Right ventricle myocardium superior (tissue), 1 donor: Measurements from ENCODE around the gene FLT1. TPM values are rescaled to one million over a fixed set of nuclear protein-coding genes. Genes with fewer than 3 reads are reported as not detected.

Experiments
- ATAC-seq: fragments of 200-7000 bp; cut with Tn5 transposase; one replicate; pipeline ENCODE4 v1.9.1; 2020; ENCODE audit warnings: mild to moderate bottlenecking; ENCODE audit not compliant: poor library complexity
- DNase-seq: peaks from one replicate; pipeline ENCODE4 v3.0.0-alpha.2; 2020
- intact Hi-C: fragments of 100-400 bp; cut with DNase I; formaldehyde crosslinking; loops from one replicate; pipeline ENCODE4 v1.11.2; 2022
- total RNA-seq: library from RNA; stranded (reverse); fragmentation: NEBNext Ultra II Directional; extraction: Animal tissue kit (Norgen Biotek cat#: 25700); gene quantifications from one replicate; pipeline ENCODE4 v1.2.1, GENCODE V29; 2021
- donor health status: DM: no; HTN: yes; CAD: no; lungs with severe emphysema.

Gene FLT1
- total RNA-seq, 1 donor from 2014 or later = 42.0 TPM

DNA sequence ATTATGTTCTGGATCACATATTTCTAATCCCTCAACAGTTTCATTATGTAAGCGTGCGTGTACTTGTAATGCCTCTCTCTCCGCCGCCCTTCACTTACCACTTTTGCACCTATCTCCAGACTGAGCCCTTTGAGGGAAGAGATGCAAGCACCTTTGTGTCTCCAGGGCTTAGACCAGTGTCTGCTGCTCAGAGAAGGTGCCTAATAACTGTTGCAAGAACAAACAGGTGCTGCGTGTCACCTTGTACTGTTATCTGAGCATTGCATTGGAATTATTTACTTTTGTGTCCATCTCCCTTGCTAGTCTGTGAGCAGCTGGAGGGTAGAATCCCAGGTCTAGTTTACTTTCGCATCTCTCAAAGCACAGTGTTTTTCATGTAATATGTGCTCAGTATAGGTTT is 156.2 kb downstream of the FLT1 start:
- ATAC-seq = no peak
- DNase-seq = no peak
- intact Hi-C loops = no loop called here

DNA sequence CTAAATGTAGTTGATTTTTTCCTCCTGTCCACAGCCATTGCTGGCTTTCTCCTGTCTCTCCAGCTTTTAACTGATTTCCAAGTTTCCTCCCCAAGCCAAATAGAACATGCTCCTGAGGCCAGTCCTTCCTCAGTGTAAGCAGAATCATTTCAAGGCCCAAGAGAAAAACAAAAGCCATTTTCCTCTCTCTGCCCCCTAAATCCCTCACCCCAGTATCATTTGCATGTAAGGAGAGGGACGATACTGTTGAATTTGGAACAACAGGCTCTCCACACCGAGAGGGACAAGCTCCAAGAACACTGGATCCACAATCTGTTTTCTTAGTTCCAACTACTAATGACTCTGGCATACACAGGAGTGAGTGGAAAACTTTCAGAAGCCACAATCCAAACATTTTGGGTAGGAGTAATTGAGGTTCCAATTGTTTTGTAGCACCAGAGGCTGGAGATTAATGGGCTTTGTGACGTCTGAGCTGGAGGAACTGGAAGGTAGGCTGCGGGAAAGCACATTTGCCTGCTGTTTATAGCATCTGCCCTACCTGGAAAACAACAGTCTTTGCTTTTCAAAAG is 156.8 kb downstream of the FLT1 start:
- ATAC-seq (peak; percentile 22), DNase-seq (no peak)
- intact Hi-C loops = no loop called here

DNA sequence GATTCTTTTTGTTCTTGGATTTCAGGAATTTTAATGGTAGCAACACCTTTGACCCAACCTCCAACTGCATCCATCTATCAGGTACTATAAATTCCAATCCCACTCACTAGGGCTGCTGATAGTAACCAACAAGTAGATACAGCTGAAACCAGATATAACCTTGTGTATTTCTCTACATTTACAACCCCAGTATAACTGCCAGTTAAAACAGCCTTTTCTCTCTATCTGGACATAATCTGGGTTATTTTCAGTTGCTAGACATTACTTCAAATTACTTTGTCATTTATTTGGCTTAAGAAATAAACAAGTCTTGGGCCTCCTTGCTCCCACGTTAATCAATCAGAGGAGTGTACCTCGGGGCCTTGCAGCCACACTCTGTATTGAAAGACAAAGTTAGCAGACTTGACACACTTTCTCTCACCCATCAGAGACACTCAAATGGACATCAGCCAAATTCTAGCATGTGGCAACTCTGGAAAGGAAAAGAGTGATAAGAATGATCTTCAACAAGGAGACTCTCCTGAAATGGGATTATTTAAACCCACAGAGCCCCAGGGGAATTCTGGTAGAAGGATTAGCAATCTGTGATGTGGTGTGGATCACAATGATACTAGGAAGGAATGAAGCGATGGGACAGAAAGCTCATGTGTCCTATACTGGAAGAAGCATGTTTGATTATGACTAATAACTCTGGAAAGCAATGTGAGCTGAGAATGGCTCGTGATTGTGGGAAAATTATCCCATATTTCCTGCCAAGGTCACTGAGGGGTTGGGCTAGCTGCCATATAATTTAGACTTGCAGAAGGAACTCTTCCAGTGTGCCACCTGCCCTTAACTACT is 157.5 kb downstream of the FLT1 start:
- DNase-seq = no peak
- peak; percentile 55 for ATAC-seq
- intact Hi-C loops = no loop called here

DNA sequence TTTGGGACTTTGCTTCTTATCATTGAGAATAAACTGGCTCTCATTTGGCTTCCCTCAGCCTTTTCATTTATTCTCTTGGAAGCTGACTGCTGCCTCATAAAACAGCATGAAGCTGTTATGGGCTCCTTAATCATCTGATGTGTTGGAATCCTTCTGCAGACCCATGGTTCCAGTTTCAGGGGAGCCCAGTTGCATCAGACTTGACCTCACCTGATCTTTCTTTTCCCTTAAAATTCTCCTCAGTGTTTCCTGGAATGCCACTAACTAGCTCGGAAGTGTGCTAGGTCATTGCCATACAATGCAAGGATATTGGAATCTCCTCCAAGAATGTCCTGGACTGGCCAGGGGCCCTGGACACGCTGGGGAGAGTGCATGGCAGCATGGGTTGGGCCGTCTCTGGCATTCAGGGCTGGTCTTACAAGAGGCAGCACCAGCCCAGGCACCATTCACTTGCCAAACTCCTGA is 158.7 kb downstream of the FLT1 start:
- intact Hi-C loops = no loop called here
- ATAC-seq (peak; percentile 25), DNase-seq (peak; percentile 55)

DNA sequence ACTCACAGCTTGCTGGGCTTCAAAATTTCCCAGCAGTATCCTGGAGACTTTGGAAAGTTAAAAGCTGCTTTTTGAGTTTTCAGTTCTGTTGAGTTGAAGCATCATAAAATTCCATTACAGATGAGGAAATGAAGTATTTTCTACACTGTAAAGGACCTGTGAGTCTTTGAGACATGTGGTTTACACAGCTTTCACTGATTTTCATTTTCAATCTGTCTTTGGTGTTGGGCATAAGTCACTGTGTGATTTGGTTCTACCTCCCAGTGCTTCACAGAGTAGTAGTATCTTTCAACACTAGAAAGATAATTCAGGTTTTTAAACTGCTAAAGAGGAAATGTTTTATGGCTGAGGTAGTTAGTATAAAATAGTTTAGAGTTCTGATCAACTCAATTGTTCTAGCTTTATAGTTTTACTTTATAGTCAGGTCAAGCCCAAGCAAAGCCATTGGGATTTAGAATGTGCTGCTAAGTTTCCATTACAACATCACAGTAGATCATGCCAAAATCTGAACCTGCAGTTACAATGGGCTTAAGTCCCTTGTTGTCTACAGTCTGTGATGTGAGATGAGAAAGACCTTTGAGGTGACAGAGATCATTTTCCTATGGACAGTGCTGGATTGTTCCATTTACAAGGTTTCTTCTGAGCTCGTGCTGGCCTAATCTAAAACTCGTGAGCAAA is 161.6 kb downstream of the FLT1 start:
- DNase-seq (no peak), ATAC-seq (no peak)
- intact Hi-C loops = no loop called here

DNA sequence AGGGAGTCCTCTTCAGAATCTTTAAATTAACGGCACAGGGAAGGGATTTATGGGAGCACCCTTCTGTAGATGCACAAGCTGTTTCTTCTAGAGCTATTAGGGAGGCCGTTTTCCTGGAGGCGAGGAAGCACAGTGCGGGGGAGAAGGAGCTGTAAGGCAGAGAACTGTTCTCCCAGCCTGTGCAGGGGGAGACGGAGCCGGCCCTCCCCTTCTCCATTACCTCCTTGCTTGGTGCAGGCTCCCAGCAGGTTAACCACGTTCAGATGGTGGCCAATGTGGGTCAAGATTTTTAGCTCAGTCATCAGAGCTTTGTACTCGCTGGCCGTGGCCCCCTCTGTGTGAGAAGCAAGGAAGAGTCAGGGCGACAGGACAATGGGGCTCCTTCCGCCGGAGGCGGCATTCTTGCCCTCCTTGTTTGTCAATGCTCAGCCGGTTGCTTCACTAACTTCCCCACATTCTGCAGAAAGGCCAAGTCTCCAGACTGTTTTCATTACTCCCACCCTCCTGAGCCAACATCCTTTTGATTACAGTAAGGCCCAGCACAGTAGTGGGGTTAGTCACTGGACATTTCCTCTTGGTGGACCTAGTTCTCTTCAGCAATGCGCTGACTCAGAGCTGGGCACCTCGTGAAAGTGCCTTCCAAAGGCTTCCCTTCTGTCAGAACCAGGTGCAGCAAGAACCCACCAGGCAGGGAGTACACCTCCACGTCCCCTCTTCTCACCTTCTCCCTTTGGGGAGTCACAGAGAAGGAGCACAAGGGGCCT is 165.4 kb downstream of the FLT1 start:
- intact Hi-C loops = loop anchor here (10.0 kb wide), 1 partner anchor 465 kb away; no protein-coding TSS in a partner anchor
- no peak for DNase-seq
- peak; percentile 15 for ATAC-seq

DNA sequence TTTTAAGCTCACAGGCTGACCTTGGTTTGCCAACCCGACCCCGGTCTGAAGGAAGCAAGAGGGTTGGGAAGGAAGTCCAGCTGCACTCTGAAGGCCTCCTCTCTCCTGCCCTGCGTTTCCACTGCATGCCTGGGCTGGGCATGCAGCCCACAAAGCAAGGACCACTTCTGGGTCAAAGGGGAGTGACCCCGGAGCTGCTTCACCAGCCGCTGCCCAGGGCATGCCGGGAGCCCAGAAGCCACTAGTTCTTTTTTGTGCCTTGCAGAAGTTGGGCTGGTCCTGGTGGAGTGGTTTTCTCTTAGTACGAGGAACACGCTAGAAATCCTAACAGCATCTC is 166.7 kb downstream of the FLT1 start:
- ATAC-seq (no peak), DNase-seq (no peak)
- intact Hi-C loops = loop anchor here (10.0 kb wide), 1 partner anchor 467 kb away; no protein-coding TSS in a partner anchor

DNA sequence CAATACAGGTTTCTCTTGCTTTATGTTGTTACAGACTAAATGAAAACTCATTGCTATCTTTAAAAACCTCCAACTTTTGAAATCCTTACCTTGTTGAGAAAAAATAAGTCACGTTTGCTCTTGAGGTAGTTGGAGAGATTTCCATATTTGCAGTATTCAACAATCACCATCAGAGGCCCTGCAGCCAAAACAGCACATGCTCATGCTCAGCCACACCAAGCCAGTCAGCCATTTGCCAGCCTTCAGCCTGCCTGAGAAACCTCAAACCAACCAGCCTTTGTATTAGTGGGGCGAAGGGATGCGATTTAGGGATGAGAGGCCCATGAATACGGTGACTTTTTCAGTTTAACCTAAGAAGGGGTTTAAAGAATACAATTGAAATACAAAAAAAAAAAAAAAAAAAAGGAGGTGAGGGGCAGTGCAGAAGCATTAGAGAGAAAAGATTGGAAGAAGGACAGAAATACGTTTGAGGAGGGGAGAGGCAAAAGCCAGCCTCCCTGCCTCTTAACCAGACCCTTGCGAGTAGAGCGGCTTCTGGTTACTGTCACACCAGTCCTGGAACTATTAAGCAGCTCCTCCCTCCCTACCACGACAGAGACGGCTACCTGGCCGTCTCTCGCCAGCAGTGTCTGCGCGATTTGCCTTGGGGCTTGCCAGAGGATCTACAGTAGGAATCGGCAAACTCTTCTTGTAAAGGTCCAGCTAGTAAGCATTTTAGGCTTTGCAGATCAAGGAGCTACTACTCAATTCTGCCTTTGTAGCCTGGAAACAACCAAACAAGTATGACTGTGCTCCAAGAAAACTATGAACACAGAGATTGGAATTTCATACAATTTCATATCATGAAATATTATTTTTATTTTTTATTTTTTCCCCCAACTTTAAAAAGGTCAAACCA is 167.3 kb downstream of the FLT1 start:
- no peak for ATAC-seq
- no peak for DNase-seq
- intact Hi-C loops = loop anchor here (10.0 kb wide), 1 partner anchor 467 kb away; no protein-coding TSS in a partner anchor

DNA sequence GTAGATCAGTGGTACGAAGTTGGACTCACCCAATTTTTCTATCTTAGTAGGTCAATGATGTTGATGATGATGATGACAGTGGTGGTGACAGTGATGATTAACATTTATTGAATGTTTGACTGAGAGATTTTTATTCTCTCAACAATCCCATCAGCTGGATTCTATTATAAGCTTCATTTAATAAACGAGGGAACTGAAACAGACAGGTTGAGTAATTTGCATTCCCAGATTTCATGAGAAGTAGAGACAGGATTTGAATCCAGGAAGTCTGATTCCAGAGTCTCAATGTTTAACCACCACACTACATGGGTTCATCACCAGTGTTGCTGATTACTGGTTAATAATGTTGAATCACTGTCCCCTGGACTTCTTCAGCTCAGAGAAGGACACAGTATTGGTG is 168.9 kb downstream of the FLT1 start:
- DNase-seq (no peak), ATAC-seq (no peak)
- intact Hi-C loops = loop anchor here (10.0 kb wide), 1 partner anchor 469 kb away; no protein-coding TSS in a partner anchor

DNA sequence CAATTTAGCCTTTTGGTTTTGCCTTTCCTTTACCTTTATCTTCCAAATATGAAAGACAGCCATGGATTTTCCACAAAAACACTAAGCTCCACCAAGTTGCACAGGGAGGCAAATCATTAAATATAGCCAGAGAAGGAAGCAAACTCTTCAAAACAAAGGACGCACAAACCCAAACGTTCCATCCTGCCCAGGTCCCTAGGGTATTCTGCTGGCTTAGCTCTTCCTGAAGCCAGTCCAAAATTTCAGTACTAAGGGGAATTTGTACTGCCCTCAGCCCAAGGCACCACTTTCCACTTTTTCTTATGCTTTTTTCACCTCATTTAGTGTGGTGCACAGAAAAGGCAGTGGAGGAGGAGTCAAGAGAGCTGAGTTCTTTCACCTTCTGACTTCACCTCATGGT is 169.9 kb downstream of the FLT1 start:
- intact Hi-C loops = loop anchor here (2.0 to 10.0 kb wide), 2 partner anchors 312 to 470 kb away; no protein-coding TSS in a partner anchor
- peak; percentile 36 for ATAC-seq
- DNase-seq = no peak

DNA sequence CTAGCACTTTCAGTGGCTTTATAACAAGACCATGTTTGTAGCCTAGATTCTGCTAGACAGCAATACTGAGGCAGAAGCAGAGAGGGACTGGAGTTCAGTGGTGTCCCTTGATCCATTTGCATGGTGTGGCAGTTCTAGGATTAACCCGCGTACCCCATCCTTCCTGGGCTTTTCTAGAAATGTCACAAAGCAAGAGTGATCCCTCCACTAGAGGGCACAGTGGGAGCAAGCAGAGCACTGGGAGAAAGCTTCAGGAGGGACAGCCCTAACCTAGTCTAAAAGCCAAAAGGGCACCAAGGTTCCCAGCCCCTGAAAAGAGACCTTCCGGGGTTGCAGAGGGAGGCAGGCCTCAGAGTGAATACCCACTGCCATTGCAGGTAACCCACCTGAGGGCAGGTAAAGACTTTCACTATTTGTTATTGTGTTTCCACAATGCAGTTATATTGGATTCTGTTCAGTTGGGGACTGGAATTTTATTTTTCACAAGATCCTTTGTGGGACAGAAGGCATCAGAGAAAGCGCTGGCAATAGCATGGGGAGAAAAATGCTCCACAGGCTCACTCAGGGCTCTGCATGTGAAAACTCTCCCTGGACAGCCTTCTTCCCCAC is 170.6 kb downstream of the FLT1 start:
- no peak for DNase-seq
- peak; percentile 87 for ATAC-seq

DNA sequence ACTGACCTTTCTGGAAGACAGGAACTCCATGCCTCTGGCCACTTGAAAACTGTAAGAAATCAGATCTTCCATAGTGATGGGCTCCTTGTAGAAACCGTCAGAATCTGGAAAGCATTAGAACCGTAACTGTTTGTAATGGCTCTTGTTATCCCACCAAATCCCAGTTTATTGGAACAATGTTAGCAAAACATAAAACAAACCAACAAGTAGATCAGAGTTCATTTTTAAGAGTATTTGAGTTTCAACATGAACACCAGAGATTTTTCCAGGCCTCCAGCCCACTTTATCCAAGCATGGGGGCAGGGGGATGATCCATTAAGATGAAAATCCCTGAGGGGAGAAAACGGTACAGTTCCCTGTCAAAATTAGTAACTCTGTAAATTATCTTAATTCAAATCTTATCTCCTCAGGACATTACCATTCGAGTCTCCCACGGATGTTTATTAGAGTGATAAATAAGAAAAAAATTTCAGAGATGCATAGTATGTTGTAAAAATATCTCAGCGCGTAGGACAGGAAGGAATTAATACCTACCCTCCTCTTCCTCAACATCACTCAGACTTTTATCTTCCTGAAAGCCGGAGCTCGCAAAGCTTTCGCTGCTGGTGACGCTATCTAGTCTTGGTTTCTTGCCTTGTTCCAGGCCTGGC is 172.5 kb downstream of the FLT1 start:
- DNase-seq (no peak), ATAC-seq (no peak)
- intact Hi-C loops = loop anchor here (10.0 kb wide), 1 partner anchor 472 kb away; no protein-coding TSS in a partner anchor

More for the DNA sequence above, 170.6 kb downstream of the FLT1 start:
- intact Hi-C loops = loop anchor here (2.0 to 10.0 kb wide), 2 partner anchors 313 to 471 kb away; no protein-coding TSS in a partner anchor

DNA sequence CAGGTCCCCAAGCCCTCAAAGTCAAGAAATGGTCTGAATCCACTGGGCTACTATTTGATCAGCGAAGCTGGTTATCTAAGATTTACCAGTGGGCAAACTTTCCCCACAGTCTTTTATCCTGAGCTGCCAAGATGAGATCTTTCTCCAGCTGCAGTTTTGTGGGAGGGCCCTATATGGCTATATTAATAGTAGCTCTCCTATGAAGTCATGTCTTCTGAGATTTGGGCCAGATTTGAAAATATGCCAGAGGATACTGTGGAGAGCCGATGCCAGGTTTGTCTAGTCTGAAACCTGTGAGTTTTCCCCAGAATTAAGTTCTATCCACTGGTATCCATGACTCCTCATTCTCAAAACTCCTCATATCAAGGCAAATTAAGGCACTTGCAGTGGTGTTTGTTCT is 173.2 kb downstream of the FLT1 start:
- DNase-seq (no peak), ATAC-seq (no peak)
- intact Hi-C loops = loop anchor here (10.0 kb wide), 1 partner anchor 473 kb away; no protein-coding TSS in a partner anchor

DNA sequence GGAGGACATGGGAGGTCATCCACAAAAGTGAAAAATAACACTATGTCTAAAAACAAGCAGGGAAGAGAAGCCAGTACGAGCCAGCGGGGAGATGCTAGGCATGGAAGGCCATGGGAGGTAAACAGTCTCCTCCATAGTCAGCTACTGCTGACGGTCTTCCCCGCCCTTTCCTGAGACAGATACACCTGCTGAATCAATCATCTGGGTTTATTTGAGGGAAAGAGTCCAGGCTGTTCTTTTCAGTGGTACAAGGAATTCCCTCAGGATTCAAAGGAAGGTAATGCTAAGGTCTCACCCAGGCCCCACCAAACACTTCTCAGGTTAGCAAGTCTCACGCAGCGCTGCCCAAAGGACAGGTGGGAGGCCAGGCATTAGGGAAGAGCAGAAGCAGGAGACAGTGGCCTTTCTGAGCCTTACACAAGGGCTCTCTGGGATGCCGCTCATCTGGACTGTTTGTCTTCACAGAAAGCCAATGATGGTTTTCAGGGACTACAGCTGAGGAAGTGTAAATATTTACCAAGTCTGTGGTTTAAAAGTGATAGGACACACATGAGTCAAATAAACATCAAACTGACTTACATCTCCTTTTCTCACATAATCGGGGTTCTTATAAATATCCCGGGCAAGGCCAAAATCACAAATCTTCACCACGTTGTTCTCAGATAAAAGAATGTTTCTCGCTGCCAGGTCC is 173.9 kb downstream of the FLT1 start:
- intact Hi-C loops = loop anchor here (10.0 kb wide), 1 partner anchor 474 kb away; no protein-coding TSS in a partner anchor
- no peak for DNase-seq
- no peak for ATAC-seq

DNA sequence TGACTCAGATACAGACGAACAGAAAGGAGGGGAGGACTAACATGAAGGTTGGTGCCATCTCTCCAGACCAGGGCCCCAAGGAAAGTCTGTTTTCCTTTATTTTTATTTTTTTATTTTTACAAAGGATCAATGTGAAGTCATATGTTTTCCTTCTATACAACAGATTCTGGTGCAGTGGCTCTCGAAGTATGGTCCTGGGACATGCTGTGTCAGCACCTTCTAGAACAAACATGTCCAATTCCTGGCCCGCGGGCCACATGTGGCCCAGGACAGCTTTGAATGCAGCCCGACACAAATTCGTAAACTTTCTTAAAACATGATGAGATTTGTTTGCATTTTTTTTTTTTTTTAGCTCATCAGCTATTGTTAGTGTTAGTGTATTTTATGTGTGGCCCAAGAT is 174.7 kb downstream of the FLT1 start:
- no peak for ATAC-seq
- intact Hi-C loops = loop anchor here (10.0 kb wide), 1 partner anchor 475 kb away; no protein-coding TSS in a partner anchor
- DNase-seq = no peak

DNA sequence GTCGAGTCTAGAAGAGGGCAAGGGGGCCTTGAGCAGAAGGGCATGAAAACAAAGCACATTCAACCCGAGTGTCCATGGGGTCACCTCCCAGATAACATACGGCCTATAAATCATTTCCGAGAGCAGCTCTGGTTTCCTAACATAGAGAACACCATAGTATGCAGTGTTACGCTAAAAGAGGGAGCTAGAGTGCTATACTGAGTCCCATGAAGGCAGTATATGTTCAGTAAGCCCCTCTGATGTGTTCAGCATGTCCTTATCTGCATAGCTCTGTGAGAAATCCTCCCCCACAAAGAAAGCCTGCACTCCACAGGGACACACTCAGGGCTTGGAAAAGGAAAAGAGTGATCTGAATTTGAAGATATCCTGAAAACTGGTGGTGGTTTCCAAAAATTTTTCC is 175.4 kb downstream of the FLT1 start:
- intact Hi-C loops = no loop called here
- ATAC-seq (no peak), DNase-seq (no peak)
